ENCODE data around the gene KLF3. TPM values are rescaled to one million over a fixed set of nuclear protein-coding genes. Genes with fewer than 3 reads are reported as not detected.
A peak's percentile ranks its signal among the peaks of the same experiment; 100 is the strongest.

Gene KLF3
- total RNA-seq, 1 donor from 2014 or later, result 24.8 TPM

DNA sequence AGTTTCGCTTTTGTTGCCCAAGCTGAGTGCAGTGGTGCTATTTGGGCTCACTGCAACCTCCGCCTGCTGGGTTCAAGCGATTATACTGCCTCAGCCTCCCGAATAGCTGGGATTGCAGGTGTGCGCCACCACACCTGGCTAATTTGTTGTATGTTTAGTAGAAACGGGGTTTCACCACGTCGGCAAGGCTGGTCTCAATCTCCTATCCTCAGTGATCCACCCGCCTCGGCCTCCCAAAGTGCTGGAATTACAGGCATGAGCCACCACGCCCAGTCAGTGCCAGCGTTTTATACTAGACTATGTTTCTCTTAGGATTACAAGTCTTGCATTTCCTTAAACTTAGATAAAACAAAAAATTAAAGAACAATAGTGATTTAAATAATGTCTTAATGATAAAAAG is 13.0 kb downstream of the KLF3 start:
- H2AFZ ChIP-seq (replicated peaks), result no peak overlapping the region
- DNase-seq (ENCODE audit: low spot score), result no peak
- no peaks in the 10 kb centered on the region for H3K36me3 ChIP-seq
- Mint-ChIP-seq H3K4me1 (peaks cover 58% of the 10 kb centered on the region), H3K36me3 (peaks cover 25% of the 10 kb centered on the region), H3K27me3 (ENCODE audit: insufficient read depth, low read depth) (no peaks in the 10 kb centered on the region), H3K4me3 (no peak overlapping the region), H3K9me3 (no peaks in the 10 kb centered on the region), H3K27ac (no peak overlapping the region)
- H3K4me2 ChIP-seq, result no peak overlapping the region
- peaks cover 34% of the 10 kb centered on the region for H3F3A ChIP-seq (ENCODE audit: low read depth)
- no peak overlapping the region for H3K4me3 ChIP-seq
- TF ChIP-seq EZH2 (IDR thresholded peaks at IDR 0.05) (no peak), EZH2phosphoT487 (IDR thresholded peaks at IDR 0.05) (no peak)
- TF ChIP-seq, protein P1, sequence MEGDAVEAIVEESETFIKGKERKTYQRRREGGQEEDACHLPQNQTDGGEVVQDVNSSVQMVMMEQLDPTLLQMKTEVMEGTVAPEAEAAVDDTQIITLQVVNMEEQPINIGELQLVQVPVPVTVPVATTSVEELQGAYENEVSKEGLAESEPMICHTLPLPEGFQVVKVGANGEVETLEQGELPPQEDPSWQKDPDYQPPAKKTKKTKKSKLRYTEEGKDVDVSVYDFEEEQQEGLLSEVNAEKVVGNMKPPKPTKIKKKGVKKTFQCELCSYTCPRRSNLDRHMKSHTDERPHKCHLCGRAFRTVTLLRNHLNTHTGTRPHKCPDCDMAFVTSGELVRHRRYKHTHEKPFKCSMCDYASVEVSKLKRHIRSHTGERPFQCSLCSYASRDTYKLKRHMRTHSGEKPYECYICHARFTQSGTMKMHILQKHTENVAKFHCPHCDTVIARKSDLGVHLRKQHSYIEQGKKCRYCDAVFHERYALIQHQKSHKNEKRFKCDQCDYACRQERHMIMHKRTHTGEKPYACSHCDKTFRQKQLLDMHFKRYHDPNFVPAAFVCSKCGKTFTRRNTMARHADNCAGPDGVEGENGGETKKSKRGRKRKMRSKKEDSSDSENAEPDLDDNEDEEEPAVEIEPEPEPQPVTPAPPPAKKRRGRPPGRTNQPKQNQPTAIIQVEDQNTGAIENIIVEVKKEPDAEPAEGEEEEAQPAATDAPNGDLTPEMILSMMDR (IDR thresholded peaks at IDR 0.05), result no peak
- no peak overlapping the region for H3K27ac ChIP-seq
- no peak overlapping the region for H3K9ac ChIP-seq
- no peaks in the 10 kb centered on the region for H3K27me3 ChIP-seq
- H3K4me1 ChIP-seq, result peaks cover 33% of the 10 kb centered on the region
- H3K79me2 ChIP-seq (ENCODE audit: low read depth), result peaks cover 98% of the 10 kb centered on the region
- H4K20me1 ChIP-seq (ENCODE audit: low read depth), result peaks cover 83% of the 10 kb centered on the region
- H3K9me3 ChIP-seq (ENCODE audit: low read depth), result no peaks in the 10 kb centered on the region

DNA sequence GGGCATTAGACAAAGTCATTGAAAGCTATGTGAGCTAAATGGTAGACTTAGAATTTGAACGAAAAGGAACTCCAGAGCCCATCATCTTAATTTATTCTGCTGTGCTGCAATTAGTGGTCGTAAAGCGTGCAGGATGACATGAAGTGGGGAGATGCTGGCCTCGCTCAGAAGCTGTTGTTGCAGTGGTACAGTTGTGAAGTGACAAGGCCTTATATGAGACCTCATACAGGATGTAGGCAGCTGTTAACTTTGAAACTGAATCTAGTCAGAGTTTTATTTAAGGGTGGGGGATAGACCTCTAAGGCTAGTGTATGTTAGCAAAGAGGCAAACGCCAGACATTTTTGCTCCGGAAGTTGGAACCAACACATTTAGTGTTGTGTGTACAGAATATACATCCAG is 13.4 kb downstream of the KLF3 start:
- H3K36me3 Mint-ChIP-seq, result peaks cover 25% of the 10 kb centered on the region
- no peak overlapping the region for H3K27ac Mint-ChIP-seq
- peaks cover 82% of the 10 kb centered on the region for H4K20me1 ChIP-seq (ENCODE audit: low read depth)
- H3K27me3 ChIP-seq, result no peaks in the 10 kb centered on the region
- no peak overlapping the region for H3K27ac ChIP-seq
- no peak overlapping the region for H3K4me3 Mint-ChIP-seq
- peaks cover 98% of the 10 kb centered on the region for H3K79me2 ChIP-seq (ENCODE audit: low read depth)
- no peaks in the 10 kb centered on the region for H3K27me3 Mint-ChIP-seq (ENCODE audit: insufficient read depth, low read depth)
- no peak overlapping the region for H3K9ac ChIP-seq
- peaks cover 2% of the 10 kb centered on the region for H3K36me3 ChIP-seq
- no peak overlapping the region for H3K4me3 ChIP-seq
- H3F3A ChIP-seq (ENCODE audit: low read depth), result peaks cover 30% of the 10 kb centered on the region
- DNase-seq (ENCODE audit: low spot score), result no peak
- H3K9me3 Mint-ChIP-seq, result no peaks in the 10 kb centered on the region
- no peaks in the 10 kb centered on the region for H3K9me3 ChIP-seq (ENCODE audit: low read depth)
- H2AFZ ChIP-seq (replicated peaks), result no peak overlapping the region
- peaks cover 54% of the 10 kb centered on the region for H3K4me1 Mint-ChIP-seq
- peaks cover 30% of the 10 kb centered on the region for H3K4me1 ChIP-seq
- TF ChIP-seq EZH2 (IDR thresholded peaks at IDR 0.05) (no peak), EZH2phosphoT487 (IDR thresholded peaks at IDR 0.05) (no peak)
- TF ChIP-seq, protein P1 (IDR thresholded peaks at IDR 0.05), result no peak
- no peak overlapping the region for H3K4me2 ChIP-seq

DNA sequence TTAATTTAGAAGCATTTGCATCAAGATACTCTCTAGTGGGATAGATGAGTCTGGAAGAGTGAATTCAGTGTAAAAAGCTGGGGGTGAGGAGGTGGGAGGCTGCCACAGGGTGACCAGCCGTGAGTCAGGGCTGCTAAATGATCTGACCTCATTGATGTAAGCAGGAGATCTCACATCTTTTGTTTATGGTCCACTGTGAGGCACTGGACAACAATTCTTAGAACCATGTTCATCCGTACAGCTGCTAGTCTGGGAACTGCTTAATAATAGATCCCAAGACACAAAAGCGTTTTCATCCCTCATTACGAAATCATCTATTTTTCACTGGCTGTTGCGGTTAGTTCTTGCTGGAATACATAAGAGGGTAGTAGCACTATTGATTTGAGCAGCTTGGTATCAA is 14.1 kb downstream of the KLF3 start:
- H3K9ac ChIP-seq, result no peak overlapping the region
- Mint-ChIP-seq H3K4me3 (no peak overlapping the region), H3K4me1 (peaks cover 47% of the 10 kb centered on the region), H3K9me3 (no peaks in the 10 kb centered on the region), H3K36me3 (peaks cover 25% of the 10 kb centered on the region), H3K27ac (peak overlapping the region; percentile 26), H3K27me3 (ENCODE audit: insufficient read depth, low read depth) (no peaks in the 10 kb centered on the region)
- DNase-seq (ENCODE audit: low spot score), result no peak
- H3K4me2 ChIP-seq, result no peak overlapping the region
- H3K79me2 ChIP-seq (ENCODE audit: low read depth), result peaks cover 98% of the 10 kb centered on the region
- H3K36me3 ChIP-seq, result peaks cover 5% of the 10 kb centered on the region
- H3F3A ChIP-seq (ENCODE audit: low read depth), result peaks cover 23% of the 10 kb centered on the region
- no peak overlapping the region for H3K27ac ChIP-seq
- TF ChIP-seq, protein P1 (IDR thresholded peaks at IDR 0.05), result no peak
- TF ChIP-seq EZH2phosphoT487 (IDR thresholded peaks at IDR 0.05), result no peak
- no peak for TF ChIP-seq EZH2 (IDR thresholded peaks at IDR 0.05)
- H4K20me1 ChIP-seq (ENCODE audit: low read depth), result peaks cover 79% of the 10 kb centered on the region
- H3K4me3 ChIP-seq, result no peak overlapping the region
- no peak overlapping the region for H2AFZ ChIP-seq (replicated peaks)
- H3K27me3 ChIP-seq, result no peaks in the 10 kb centered on the region
- H3K9me3 ChIP-seq (ENCODE audit: low read depth), result no peaks in the 10 kb centered on the region
- peaks cover 24% of the 10 kb centered on the region for H3K4me1 ChIP-seq

Measured in neural progenitor cell (in vitro differentiated cells).